DMS114 treated with DMSO at 0.1 percent for 48 hours (cell line): ENCODE data around the gene DYDC2.
"Not testable (repeated sequence)": the region's sequence is repeated elsewhere in the genome, so short reads cannot be mapped to it uniquely, and the experiment has no call there.

Experiments used
- DNase-seq: peaks from one replicate; lab custom pipeline; 2025; ENCODE audit not compliant: unreplicated experiment; lab: John Stamatoyannopoulos, UW

DYDC2 gene, protein sequence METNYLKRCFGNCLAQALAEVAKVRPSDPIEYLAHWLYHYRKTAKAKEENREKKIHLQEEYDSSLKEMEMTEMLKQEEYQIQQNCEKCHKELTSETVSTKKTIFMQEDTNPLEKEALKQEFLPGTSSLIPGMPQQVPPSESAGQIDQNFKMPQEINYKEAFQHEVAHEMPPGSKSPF

GRCh38 chr10:80356563-80356988 lies at the start of gene DYDC2, which contains the start of gene DYDC1:
Gene DYDC2 (plus strand): TSS chr10:80356781. CDS start chr10:80362444, 5,663 bp downstream.
Gene DYDC1 (minus strand): TSS chr10:80356755. CDS start chr10:80352601, 4,154 bp downstream.
- DNase-seq = no peak

- no peak for DNase-seq
Observed at GRCh38 chr10:80313523-80313922, 43.1 kb upstream of the DYDC2 start.

- no peak for DNase-seq
Observed at GRCh38 chr10:80315391-80315790, 41.2 kb upstream of the DYDC2 start.

- no peak for DNase-seq
Observed at GRCh38 chr10:80318742-80319141, 37.8 kb upstream of the DYDC2 start.

GRCh38 chr10:80319318-80319717 lies 37.3 kb upstream of the DYDC2 start:
- DNase-seq = no peak

- no peak for DNase-seq
Observed at GRCh38 chr10:80319725-80320290, 36.8 kb upstream of the DYDC2 start.

GRCh38 chr10:80320377-80320776 lies 36.2 kb upstream of the DYDC2 start:
- DNase-seq = no peak

DNA sequence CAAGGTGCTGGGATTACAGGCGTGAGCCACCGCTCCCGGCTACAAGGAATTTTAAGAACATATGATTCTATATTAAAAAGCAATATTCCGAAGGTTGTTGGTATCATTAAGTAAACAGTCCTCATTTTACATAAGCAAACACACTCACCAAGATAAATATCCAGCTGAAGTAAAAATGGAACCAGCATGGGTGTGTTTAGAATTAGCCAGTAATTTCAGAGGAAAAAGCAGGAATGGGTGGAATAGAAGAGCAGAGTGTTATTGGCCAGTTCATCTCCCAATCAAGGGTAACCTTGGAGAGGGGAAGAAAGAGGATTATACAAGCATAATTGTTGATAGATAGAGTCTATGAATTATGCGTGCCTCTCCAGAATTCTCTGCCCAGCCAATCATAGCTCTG lies 35.4 kb upstream of the DYDC2 start:
- DNase-seq = no peak

GRCh38 chr10:80322158-80322557 lies 34.4 kb upstream of the DYDC2 start:
- no peak for DNase-seq

GRCh38 chr10:80322711-80323110 lies 33.9 kb upstream of the DYDC2 start:
- no peak for DNase-seq

DNA sequence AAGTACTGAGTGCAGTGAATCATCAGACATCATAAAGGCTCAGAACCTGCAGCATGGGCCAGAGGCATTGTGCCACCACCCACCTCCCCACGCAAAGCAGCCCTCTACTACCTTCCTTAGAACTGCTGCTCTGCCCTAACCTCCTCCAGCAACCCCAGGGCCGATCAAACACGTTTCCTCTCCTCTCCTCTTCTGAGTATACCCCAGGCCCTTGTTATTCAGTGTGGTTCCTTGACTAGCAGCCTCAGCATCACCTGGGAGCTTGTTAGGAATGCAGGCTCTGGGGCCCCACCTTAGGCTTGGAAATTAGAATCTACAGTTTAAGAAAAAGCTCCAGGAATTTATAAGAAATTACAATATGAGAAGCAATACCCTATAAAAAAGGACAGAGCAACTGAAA lies 33.3 kb upstream of the DYDC2 start:
- no peak for DNase-seq

DNA sequence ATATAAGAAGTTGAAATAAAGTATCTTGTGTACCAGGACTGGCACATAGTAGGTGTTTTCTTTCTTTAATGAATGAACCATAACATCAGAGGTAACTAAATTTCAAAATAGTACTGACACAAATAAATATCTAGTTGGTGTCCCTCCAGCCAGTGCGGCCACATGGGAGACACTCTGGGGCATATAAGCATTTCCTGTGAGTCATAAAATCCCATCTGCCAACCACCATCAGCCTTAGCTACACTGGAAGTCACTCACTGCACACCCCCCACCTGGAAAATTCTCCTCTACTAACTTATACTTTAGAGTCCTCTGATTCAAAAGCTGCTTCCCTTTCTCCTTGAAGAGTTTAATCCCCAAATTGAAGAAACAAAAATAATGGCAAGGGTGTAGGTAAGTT lies 32.5 kb upstream of the DYDC2 start:
- no peak for DNase-seq

- DNase-seq = no peak
Observed at GRCh38 chr10:80324891-80325364, 31.7 kb upstream of the DYDC2 start.

GRCh38 chr10:80333983-80334382 lies 22.6 kb upstream of the DYDC2 start:
- DNase-seq = no peak

GRCh38 chr10:80344276-80344675 lies 12.3 kb upstream of the DYDC2 start:
- DNase-seq = no peak

GRCh38 chr10:80344912-80345311 lies 11.7 kb upstream of the DYDC2 start:
- no peak for DNase-seq

DNA sequence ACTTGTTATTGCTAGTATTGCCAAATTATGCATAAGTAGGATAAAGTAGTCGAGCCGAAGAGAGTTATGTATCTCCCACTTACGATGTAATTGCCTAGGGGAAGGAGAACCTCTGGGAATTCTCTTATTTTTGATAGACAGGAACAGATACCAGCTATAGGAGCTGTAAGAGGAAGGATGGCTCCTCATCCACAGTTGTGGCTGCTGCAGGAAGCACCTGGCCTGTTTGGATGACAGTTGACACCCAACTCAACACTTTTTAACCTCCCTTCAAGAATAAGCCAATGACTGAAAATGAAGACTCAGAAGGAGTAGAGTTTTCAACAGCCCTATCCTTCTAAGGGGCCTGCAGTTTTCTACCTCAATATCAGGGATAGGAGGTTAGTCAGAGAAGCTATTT lies 6.3 kb upstream of the DYDC2 start:
- no peak for DNase-seq

DNA sequence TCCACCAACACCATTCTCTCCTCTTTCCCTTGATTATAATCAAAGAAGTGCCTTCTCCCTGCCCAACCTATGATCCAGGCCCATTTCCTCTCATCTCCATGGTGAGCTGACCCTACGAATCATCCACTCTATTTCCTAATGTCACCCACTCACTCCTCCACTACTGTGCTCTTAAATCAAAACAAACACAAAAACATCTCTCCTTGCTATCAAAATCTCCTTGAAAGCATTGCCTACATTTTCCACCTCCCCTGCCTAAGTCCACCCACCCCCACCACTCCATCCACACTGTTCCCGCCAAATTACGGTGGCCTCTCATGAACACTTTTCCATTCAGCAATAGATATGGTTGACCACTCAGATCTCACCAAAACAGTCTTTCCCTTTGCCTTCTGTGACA lies 5.4 kb upstream of the DYDC2 start:
- no peak for DNase-seq

DNA sequence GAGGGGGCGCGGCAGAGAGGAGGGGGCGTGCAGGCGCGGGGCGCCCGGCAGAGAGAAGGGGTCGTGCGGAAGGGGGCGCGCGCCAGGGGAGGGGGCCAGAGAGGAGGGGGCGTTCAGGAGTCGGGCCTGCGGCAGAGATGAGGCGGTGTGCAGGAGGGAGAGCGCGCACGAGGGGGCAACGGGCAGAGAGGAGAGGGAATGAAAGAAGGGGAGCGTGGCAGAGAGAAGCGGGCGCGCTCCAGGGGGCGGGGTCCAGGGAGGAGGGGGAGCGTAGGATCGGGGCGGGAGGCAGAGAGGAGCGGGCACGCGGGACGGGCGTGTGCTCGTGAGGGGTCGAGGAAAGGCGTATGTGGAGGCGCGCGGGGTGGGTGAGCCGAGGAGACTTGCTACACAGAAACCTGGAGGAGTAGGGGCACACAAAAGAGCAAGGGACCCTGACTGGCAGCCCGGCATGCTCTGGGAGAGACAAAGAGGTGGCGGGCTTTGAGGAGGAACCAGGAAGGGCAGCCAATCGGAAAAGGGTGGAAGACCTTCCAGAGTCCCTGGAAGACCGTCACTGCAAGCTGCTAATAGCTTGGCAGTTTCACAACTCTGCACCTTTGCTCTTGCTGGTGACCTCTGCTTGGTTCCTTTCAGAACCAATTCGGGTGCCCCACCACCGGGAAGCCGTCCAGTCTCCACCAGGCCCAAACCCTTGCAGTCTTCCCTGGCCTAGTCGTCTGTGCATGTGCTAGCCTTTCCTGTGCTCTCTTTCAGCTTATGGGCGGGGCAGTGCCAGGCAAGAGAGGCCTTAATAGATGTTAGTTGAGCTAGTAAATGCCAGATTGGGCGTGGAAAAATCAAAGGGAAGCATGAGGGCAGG lies 639 bp downstream of the DYDC2 start:
- no peak for DNase-seq

GRCh38 chr10:80357851-80358125 lies 1.2 kb downstream of the DYDC2 start:
- DNase-seq = no peak

GRCh38 chr10:80358925-80359324 lies 2.3 kb downstream of the DYDC2 start:
- not testable (repeated sequence) for DNase-seq

GRCh38 chr10:80359644-80360043 lies 3.1 kb downstream of the DYDC2 start:
- DNase-seq = no peak
